WTC11 (cell line): ENCODE data around the gene AURKA. TPM values are rescaled to one million over a fixed set of nuclear protein-coding genes. Genes with fewer than 3 reads are reported as not detected.

Source experiments
- ATAC-seq: fragments of 200-7000 bp; cut with Tn5 transposase; 2 replicates; pipeline ENCODE4 v1.10.0; 2021; ENCODE audit warnings: mild to moderate bottlenecking, moderate library complexity
- CTCF ChIA-PET: fragments of 300-600 bp; sonication (Branson Sonifier 250); formaldehyde crosslinking; loops from one replicate; lab custom pipeline; 2021; ENCODE audit warnings: antibody characterized with exemption; lab: Charles Lee
- POLR2A ChIA-PET: fragments of 350-600 bp; sonication (Branson Sonifier 250); formaldehyde crosslinking; loops from one replicate; lab custom pipeline; 2021; ENCODE audit warnings: antibody characterized with exemption; lab: Charles Lee
- DNase-seq: peaks from one replicate; pipeline ENCODE4 v3.0.0; 2021; ENCODE audit warnings: low spot score
- H3K27ac Mint-ChIP-seq: 2 replicates; pipeline ENCODE4 v1.8.0; 2021; ENCODE audit warnings: mixed read lengths
- H3K27me3 Mint-ChIP-seq: 2 replicates; pipeline ENCODE4 v1.8.0; 2021; ENCODE audit warnings: low read depth, mild to moderate bottlenecking, moderate library complexity, mixed read lengths
- H3K36me3 Mint-ChIP-seq: 2 replicates; pipeline ENCODE4 v1.8.0; 2021; ENCODE audit warnings: mixed read lengths
- H3K4me1 Mint-ChIP-seq: 2 replicates; pipeline ENCODE4 v1.8.0; 2022; ENCODE audit warnings: mixed read lengths
- H3K4me3 Mint-ChIP-seq: 2 replicates; pipeline ENCODE4 v1.8.0; 2021; ENCODE audit warnings: mild to moderate bottlenecking, moderate library complexity, mixed read lengths
- H3K9me3 Mint-ChIP-seq: 2 replicates; pipeline ENCODE4 v1.8.0; 2021; ENCODE audit warnings: mixed read lengths
- ATF6 ChIP-seq: sonication (generic); formaldehyde crosslinking; IDR thresholded peaks from 2 replicates; pipeline ENCODE4 v1.8.1; 2023; ENCODE audit warnings: mild to moderate bottlenecking, missing genetic modification reagents
- CREM ChIP-seq: sonication (generic); formaldehyde crosslinking; IDR thresholded peaks from 2 replicates; pipeline ENCODE4 v1.8.1; 2022; ENCODE audit warnings: mild to moderate bottlenecking, missing genetic modification reagents, moderate library complexity
- E2F1 ChIP-seq: sonication (generic); formaldehyde crosslinking; IDR thresholded peaks from 2 replicates; pipeline ENCODE4 v1.8.0; 2022; ENCODE audit warnings: mild to moderate bottlenecking, missing genetic modification reagents
- E2F5 ChIP-seq: sonication (generic); formaldehyde crosslinking; IDR thresholded peaks from 2 replicates; pipeline ENCODE4 v1.8.1; 2022; ENCODE audit warnings: mild to moderate bottlenecking, moderate library complexity, missing genetic modification reagents
- EMX1 ChIP-seq: fragments of 250-450 bp; sonication (Bioruptor Pico); IDR thresholded peaks from 2 replicates; pipeline ENCODE4 v1.8.0; 2021; ENCODE audit warnings: mild to moderate bottlenecking
- FOXP1 ChIP-seq: sonication (generic); formaldehyde crosslinking; IDR thresholded peaks from 2 replicates; pipeline ENCODE4 v1.8.0; 2022; ENCODE audit warnings: missing genetic modification reagents, mild to moderate bottlenecking, moderate library complexity, borderline replicate concordance
- MLX ChIP-seq: sonication (generic); formaldehyde crosslinking; IDR thresholded peaks from 2 replicates; pipeline ENCODE4 v1.8.1; 2023; ENCODE audit warnings: mild to moderate bottlenecking, missing genetic modification reagents, moderate library complexity
- RORB ChIP-seq: fragments of 250-450 bp; sonication (Bioruptor Pico); IDR thresholded peaks from 2 replicates; pipeline ENCODE4 v1.9.0; 2021; ENCODE audit warnings: mild to moderate bottlenecking
- TEAD1 ChIP-seq: sonication (generic); formaldehyde crosslinking; IDR thresholded peaks from 2 replicates; pipeline ENCODE4 v1.8.0; 2022; ENCODE audit warnings: mild to moderate bottlenecking, missing genetic modification reagents
- ZNF281 ChIP-seq: sonication (generic); formaldehyde crosslinking; IDR thresholded peaks from 2 replicates; pipeline ENCODE4 v1.8.0; 2023; ENCODE audit warnings: mild to moderate bottlenecking, missing genetic modification reagents
- ZNF532 ChIP-seq: fragments of 250-450 bp; sonication (Bioruptor Pico); IDR thresholded peaks from 2 replicates; pipeline ENCODE4 v1.9.0; 2021; ENCODE audit warnings: mild to moderate bottlenecking, borderline replicate concordance
- ZSCAN18 ChIP-seq: fragments of 250-450 bp; sonication (Bioruptor Pico); IDR thresholded peaks from 2 replicates; pipeline ENCODE4 v2.1.2; 2022; ENCODE audit warnings: mild to moderate bottlenecking, moderate library complexity
- total RNA-seq: library from RNA; stranded (reverse); gene quantifications from 3 replicates; pipeline ENCODE4 v1.2.3, GENCODE V29; 2021

Gene AURKA
- total RNA-seq, 1 experiment from 2014 or later, result 103 TPM

GRCh38 chr20:56417402-56417801 lies 25.4 kb upstream of the AURKA start (continued):
- no peak for TF ChIP-seq TEAD1 (CRISPR knock-in tag)
- TF ChIP-seq ZSCAN18 (CRISPR knock-in tag), result no peak
- no peak for TF ChIP-seq ZNF281
- TF ChIP-seq ATF6 (CRISPR knock-in tag), result no peak
- TF ChIP-seq E2F1 (CRISPR knock-in tag), result no peak

- ChIA-PET CTCF (no interaction called here), POLR2A (interaction anchor here (0.6 kb wide), 1 partner anchor 925 kb away, joined by 3 read pairs; no protein-coding TSS in a partner anchor)
- 0 out of 2 replicates have a peak, but pooled peaks cover 6% of the 10 kb centered on the region for H3K36me3 Mint-ChIP-seq
- TF ChIP-seq EMX1 (CRISPR knock-in tag), result no peak
- TF ChIP-seq E2F5 (CRISPR knock-in tag), result no peak
- TF ChIP-seq RORB (CRISPR knock-in tag), result no peak
- no peak for TF ChIP-seq FOXP1 (CRISPR knock-in tag)
- no peak for TF ChIP-seq MLX (CRISPR knock-in tag)
- no peak for TF ChIP-seq CREM (CRISPR knock-in tag)
- TF ChIP-seq ZNF532 (CRISPR knock-in tag), result no peak
- no peaks in the 10 kb centered on the region for H3K4me1 Mint-ChIP-seq
- no peak for DNase-seq
- H3K27me3 Mint-ChIP-seq, result no peaks in the 10 kb centered on the region
- no peaks in the 10 kb centered on the region for H3K9me3 Mint-ChIP-seq
- no peak overlapping the region for H3K27ac Mint-ChIP-seq
- ATAC-seq, result no peak
- H3K4me3 Mint-ChIP-seq, result no peak overlapping the region
Observed at GRCh38 chr20:56414842-56415765, 23.1 kb upstream of the AURKA start.
